Gastrocnemius medialis (tissue), 4 donors: ENCODE measurements around the gene GTF3C4.

Experiments used
- CTCF ChIP-seq, 5 experiments: fragments of 450-650 bp in 3 of 5; fragments of 200-600 bp in 2 of 5; sonication (generic) in 2 of 5; IDR thresholded peaks in 4 of 5; conservative IDR thresholded peaks in 1 of 5; 1 replicate in 4 of 5; 2 replicates in 1 of 5; pipeline ENCODE4 v1.5.1; 2016 to 2019; ENCODE audit warnings: antibody characterized with exemption in 5 of 5, mild to moderate bottlenecking in 3 of 5, moderate library complexity in 3 of 5
- POLR2A ChIP-seq, 2 donors: fragments of 450-650 bp; IDR thresholded peaks; one replicate each; pipeline ENCODE4 v1.6.1; 2017; ENCODE audit warnings: antibody characterized with exemption in 2 of 2, mild to moderate bottlenecking in 2 of 2, moderate library complexity in 2 of 2

DNA sequence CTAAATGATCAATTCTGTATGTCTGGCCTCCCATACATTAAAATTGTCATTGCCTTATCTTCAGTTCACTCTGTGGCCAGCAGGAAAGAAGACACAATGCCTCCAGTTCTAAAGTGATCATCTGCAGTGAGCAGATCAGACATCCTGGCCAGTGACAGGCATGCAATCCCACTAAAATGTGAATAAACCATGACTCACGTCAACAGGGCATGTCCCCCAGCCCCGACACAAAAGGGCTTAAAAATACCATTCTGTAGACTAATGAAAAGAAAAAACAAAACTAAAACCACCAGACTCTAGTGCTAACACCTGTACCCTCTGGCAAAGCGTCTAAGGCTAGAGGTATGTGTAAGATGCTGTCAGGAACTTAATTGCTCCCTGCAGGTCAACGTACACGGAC, 39.0 kb upstream of the GTF3C4 start:
- no peak for TF ChIP-seq CTCF (IDR thresholded peaks at IDR 0.05 in 4 of 5, conservative IDR thresholded peaks at IDR 0.05 in 1 of 5)
- TF ChIP-seq POLR2A (IDR thresholded peaks at IDR 0.05), result no peak
